Transverse colon (tissue), 4 donors: ENCODE measurements around the gene ROMO1. TPM values are rescaled to one million over a fixed set of nuclear protein-coding genes. Genes with fewer than 3 reads are reported as not detected.
A peak's percentile ranks its signal among the peaks of the same experiment; 100 is the strongest.

Source experiments
- DNase-seq: peaks from one replicate; pipeline ENCODE4 v3.0.0-alpha.2; 2019
- H3K27ac ChIP-seq, 4 donors: fragments of 200-600 bp; sonication (generic); 2 replicates each; pipeline ENCODE4 v1.5.1; 2016 to 2018; ENCODE audit warnings: inconsistent platforms in 4 of 4
- H3K27me3 ChIP-seq: fragments of 200-600 bp; sonication (generic); 2 replicates; pipeline ENCODE4 v1.5.1; 2017; ENCODE audit warnings: inconsistent platforms
- H3K36me3 ChIP-seq, 4 donors: fragments of 200-600 bp; sonication (generic); 2 replicates each; pipeline ENCODE4 v1.5.1; 2017 to 2019; ENCODE audit warnings: inconsistent platforms in 4 of 4
- H3K4me1 ChIP-seq, 4 donors: fragments of 200-600 bp; sonication (generic); 2 replicates each; pipeline ENCODE4 v1.5.1; 2017 to 2020; ENCODE audit warnings: inconsistent platforms in 4 of 4
- H3K4me3 ChIP-seq, 4 donors: fragments of 200-600 bp; sonication (generic); 1 replicate in 1 of 4; 2 replicates in 3 of 4; pipeline versions ENCODE4 v1.5.1 to v1.6.1; 2017 to 2019; ENCODE audit warnings: inconsistent platforms in 4 of 4
- H3K9me3 ChIP-seq, 2 donors: fragments of 200-600 bp; sonication (generic); 2 replicates each; pipeline ENCODE4 v1.5.1; 2017 to 2019; ENCODE audit warnings: inconsistent platforms in 2 of 2
- CTCF ChIP-seq, 5 experiments: fragments of 200-600 bp in 3 of 5; fragments of 450-650 bp in 2 of 5; sonication (generic) in 3 of 5; IDR thresholded peaks; 1 replicate in 2 of 5; 2 replicates in 3 of 5; pipeline ENCODE4 v1.5.1; 2016 to 2017; ENCODE audit warnings: antibody characterized with exemption in 5 of 5, inconsistent platforms in 3 of 5, mild to moderate bottlenecking in 2 of 5, moderate library complexity in 1 of 5
- EP300 ChIP-seq: sonication (generic); formaldehyde crosslinking; IDR thresholded peaks from one replicate; pipeline ENCODE4 v1.6.1; 2017; ENCODE audit warnings: antibody characterized with exemption, low read depth
- POLR2A ChIP-seq: fragments of 450-650 bp; IDR thresholded peaks from one replicate; pipeline ENCODE4 v1.6.1; 2016; ENCODE audit warnings: antibody characterized with exemption, mild to moderate bottlenecking, moderate library complexity
- POLR2AphosphoS5 ChIP-seq, 3 donors: sonication (generic); formaldehyde crosslinking; IDR thresholded peaks; one replicate each; pipeline ENCODE4 v1.6.1; 2016; ENCODE audit warnings: antibody characterized with exemption in 3 of 3
- WGBS, 2 donors: methylation state at CpG; one replicate each; pipeline ENCODE4 v1.1.5; 2018; ENCODE audit warnings: low coverage in 1 of 2; 5-methylcytosine and 5-hydroxymethylcytosine counted together
- in situ Hi-C, 4 donors: fragments of 200-750 bp; cut with MboI; loops; one replicate each; pipeline versions ENCODE4 v1.15.0 to v1.15.1; 2017; ENCODE audit warnings: low sequenced_read_pairs in 3 of 4, low pct_ligation_motif_present in 1 of 4, low pct_unique_long_range_greater_than_20kb in 1 of 4
- intact Hi-C: fragments of 100-400 bp; cut with DNase I; formaldehyde crosslinking; loops from one replicate; pipeline ENCODE4 v1.15.1; 2023; ENCODE audit warnings: low total_unique reads
- total RNA-seq, 4 donors: library from RNA; depleted of rRNA; stranded (reverse); fragments of >200 nt; gene quantifications; one replicate each; pipeline ENCODE4 v1.1.0, GENCODE V29; 2016

ROMO1 gene
- total RNA-seq, 4 donors from 2014 or later = 114 to 416 (median 182) TPM

GRCh38 chr20:35653430-35653734 is 45.8 kb upstream of the ROMO1 start:
- no peaks in the 10 kb centered on the region for H3K9me3 ChIP-seq
- in situ Hi-C loops (no loop called here), intact Hi-C loops (no loop called here)
- peaks cover 0 to 21% (median 8%) of the 10 kb centered on the region in 4 donors for H3K36me3 ChIP-seq
- H3K27ac ChIP-seq = no peak overlapping the region
- H3K27me3 ChIP-seq = no peaks in the 10 kb centered on the region
- peaks cover 5 to 68% (median 34%) of the 10 kb centered on the region in 4 donors for H3K4me1 ChIP-seq
- WGBS, 2 donors = 95% methylated on average over 3 of the region's 3 CpGs; no CpG with 5 or more reads in 1 of the 2 donors
- DNase-seq = no peak
- H3K4me3 ChIP-seq = no peak overlapping the region
- no peak for TF ChIP-seq CTCF (IDR thresholded peaks at IDR 0.05)

GRCh38 chr20:35653893-35654292 is 45.3 kb upstream of the ROMO1 start:
- no peak overlapping the region for H3K27ac ChIP-seq
- intact Hi-C loops (no loop called here), in situ Hi-C loops (no loop called here)
- H3K36me3 ChIP-seq = peaks cover 0 to 21% (median 8%) of the 10 kb centered on the region in 4 donors
- H3K9me3 ChIP-seq = no peaks in the 10 kb centered on the region
- H3K27me3 ChIP-seq = no peaks in the 10 kb centered on the region
- TF ChIP-seq EP300 (no peak), POLR2AphosphoS5 (IDR thresholded peaks at IDR 0.05) (no peak), POLR2A (no peak), CTCF (IDR thresholded peaks at IDR 0.05) (no peak)
- no peak for DNase-seq
- WGBS, 2 donors = 88 to 95% methylated on average over 4 of the region's 4 CpGs
- H3K4me1 ChIP-seq = peaks cover 5 to 68% (median 37%) of the 10 kb centered on the region in 4 donors
- H3K4me3 ChIP-seq = no peak overlapping the region

- Histone ChIP-seq H3K9me3 (no peaks in the 10 kb centered on the region), H3K4me1 (peaks cover 5 to 68% (median 39%) of the 10 kb centered on the region in 4 donors), H3K27me3 (no peaks in the 10 kb centered on the region), H3K4me3 (no peak overlapping the region), H3K36me3 (peaks cover 0 to 21% (median 8%) of the 10 kb centered on the region in 4 donors), H3K27ac (no peak overlapping the region)
- DNase-seq = no peak
- intact Hi-C loops (no loop called here), in situ Hi-C loops (no loop called here)
- no peak for TF ChIP-seq POLR2AphosphoS5 (IDR thresholded peaks at IDR 0.05)
- TF ChIP-seq POLR2A = no peak
- TF ChIP-seq CTCF (IDR thresholded peaks at IDR 0.05) = no peak
- TF ChIP-seq EP300 = no peak
- WGBS, 2 donors = 92% methylated on average over 9 of the region's 9 CpGs; no CpG with 5 or more reads in 1 of the 2 donors
Measured at GRCh38 chr20:35654415-35654814, 44.8 kb upstream of the ROMO1 start.

GRCh38 chr20:35657271-35657670 is 41.9 kb upstream of the ROMO1 start:
- peak overlapping the region in 1 of 4 donors; percentile 2 for H3K27ac ChIP-seq

More at GRCh38 chr20:35657271-35657670, 41.9 kb upstream of the ROMO1 start:
- intact Hi-C loops (no loop called here), in situ Hi-C loops (no loop called here)
- no peak for DNase-seq
- no peaks in the 10 kb centered on the region for H3K27me3 ChIP-seq
- 17 to 26% methylated on average over 1 of the region's 1 CpG for WGBS, 2 donors
- H3K36me3 ChIP-seq = peaks cover 0 to 21% (median 8%) of the 10 kb centered on the region in 4 donors
- TF ChIP-seq POLR2AphosphoS5 (IDR thresholded peaks at IDR 0.05) (no peak), POLR2A (no peak), CTCF (IDR thresholded peaks at IDR 0.05) (no peak), EP300 (no peak)
- H3K4me3 ChIP-seq = no peak overlapping the region
- H3K4me1 ChIP-seq = peaks cover 21 to 68% (median 49%) of the 10 kb centered on the region in 4 donors
- H3K9me3 ChIP-seq = no peaks in the 10 kb centered on the region
